GM19035 (cell line): ENCODE data around the gene DEF6.

Source experiments
- ATAC-seq: cut with Tn5 transposase; IDR thresholded peaks from one replicate; pipeline ENCODE4 v1.9.1; 2021; ENCODE audit not compliant: unreplicated experiment

DEF6 gene

DNA sequence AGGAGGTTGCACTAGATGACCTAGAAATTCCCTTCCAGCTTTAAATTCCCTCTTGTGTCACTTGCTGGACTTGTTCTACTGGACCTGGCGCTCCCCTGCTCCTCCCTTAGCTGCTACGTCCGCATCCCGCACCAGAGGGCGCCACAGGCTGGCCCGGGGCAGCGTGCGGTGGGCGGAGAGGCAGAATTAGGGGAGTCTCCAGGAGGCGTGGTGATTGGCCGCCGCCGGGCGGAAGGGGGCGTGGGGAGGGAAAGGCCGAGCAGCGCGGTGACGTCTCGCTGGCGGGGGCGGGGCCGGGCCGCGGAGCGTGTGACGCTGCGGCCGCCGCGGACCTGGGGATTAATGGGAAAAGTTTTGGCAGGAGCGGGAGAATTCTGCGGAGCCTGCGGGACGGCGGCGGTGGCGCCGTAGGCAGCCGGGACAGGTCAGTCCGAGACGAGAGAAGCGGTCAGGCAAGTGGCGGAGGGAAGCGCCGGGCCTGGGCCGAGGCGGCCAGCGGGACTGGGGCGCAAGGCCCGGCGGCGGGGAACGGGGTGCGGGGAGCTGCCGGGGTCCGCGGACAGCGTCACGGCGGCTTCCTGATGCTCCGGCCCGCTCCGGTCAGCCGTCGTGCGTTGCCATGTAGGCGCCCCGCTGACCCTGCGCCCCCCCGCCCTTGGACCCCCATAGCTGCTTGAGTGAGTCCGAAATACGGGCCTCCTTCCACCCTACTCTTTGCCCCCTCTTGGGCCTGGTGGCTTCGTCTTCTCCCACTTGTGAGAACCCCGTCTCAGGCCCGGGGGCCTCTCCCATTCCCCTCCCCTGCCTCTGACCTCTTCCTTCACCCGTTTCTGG is 44.9 kb downstream of the DEF6 start, which contains the start of gene PPARD:
Gene PPARD (plus strand): TSS at position 301 of the 834 bp plus-strand sequence. CDS start 68,530 bp downstream, outside the sequence.
- ATAC-seq: peak; percentile 95

- ATAC-seq: no peak
Observed at GRCh38 chr6:35343092-35343834, 45.6 kb downstream of the DEF6 start.

- ATAC-seq: no peak
Observed at GRCh38 chr6:35343835-35344550, 46.4 kb downstream of the DEF6 start.

DNA sequence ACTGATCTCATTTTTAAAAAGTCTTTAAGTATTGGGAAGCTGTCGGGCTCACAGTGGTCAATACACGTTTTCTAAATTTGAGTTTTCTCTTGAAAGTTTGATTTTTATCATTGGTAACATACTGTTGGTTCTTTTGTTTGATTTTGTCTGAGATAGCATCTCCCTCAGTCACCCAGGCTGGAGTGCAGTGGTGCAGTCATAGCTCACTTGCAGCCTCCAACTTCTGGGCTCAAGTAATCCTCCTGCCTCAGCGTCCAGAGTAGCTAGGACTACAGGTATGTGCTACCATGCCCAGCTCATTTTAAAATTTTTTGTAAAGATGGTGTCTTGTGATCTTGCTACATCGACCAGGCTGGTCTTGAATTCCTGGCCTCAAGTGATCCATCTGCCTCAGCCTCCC is 53.8 kb downstream of the DEF6 start:
- no peak for ATAC-seq

DNA sequence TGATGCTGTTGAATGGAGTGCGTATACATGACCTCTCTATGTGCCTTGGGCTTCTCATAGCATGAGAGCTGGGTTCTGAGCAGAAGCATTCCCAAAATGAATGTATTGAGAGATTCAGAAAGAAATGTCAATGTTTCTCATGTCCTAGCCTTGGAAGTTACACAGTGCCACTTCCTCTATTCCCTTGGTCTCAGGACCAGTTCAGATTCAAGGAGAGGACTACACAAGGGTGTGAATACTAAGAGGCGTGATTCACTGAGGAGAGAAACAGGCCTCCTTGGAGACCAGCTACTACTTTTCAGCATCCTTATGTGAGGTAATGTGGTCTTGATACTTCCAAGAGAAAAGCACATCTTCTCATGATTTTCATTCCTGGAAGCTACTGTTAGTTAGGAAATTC is 55.1 kb downstream of the DEF6 start:
- ATAC-seq: no peak

- no peak for ATAC-seq
Observed at GRCh38 chr6:35354361-35355135, 56.9 kb downstream of the DEF6 start.

- ATAC-seq: no peak
Observed at GRCh38 chr6:35356391-35356790, 58.8 kb downstream of the DEF6 start.

GRCh38 chr6:35357677-35358076 is 60.1 kb downstream of the DEF6 start:
- ATAC-seq: no peak

GRCh38 chr6:35358086-35358485 is 60.5 kb downstream of the DEF6 start:
- ATAC-seq: no peak

GRCh38 chr6:35359346-35359743 is 61.7 kb downstream of the DEF6 start:
- no peak for ATAC-seq

DNA sequence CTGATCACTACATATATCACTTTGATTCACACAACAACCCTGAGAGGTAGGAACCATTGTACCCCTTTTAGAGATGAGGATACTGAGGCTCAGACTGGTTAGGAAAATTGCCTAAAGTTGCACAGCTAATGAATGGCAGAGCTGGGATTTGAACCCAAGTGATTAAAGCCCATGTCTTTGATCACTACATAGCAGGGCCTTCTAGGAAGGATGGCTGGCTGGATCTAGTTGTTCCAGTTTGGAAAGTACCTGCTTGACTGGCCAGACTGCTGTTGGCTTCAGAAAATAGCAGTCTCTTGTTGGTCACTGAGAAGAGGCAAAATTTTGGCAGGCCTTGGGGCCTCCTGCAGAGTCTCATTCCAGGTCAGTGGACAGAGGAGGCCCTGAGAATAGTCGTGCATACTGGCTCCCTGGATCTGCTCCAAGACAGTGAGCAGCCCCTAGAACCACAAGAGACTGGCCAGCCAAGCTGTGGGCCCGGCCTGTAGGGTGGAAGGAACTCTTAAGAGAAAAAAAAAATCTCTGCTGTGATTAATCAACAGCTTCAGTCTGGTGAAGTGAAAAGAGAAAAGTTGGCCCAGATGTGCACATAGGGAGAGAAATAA is 62.2 kb downstream of the DEF6 start:
- no peak for ATAC-seq

DNA sequence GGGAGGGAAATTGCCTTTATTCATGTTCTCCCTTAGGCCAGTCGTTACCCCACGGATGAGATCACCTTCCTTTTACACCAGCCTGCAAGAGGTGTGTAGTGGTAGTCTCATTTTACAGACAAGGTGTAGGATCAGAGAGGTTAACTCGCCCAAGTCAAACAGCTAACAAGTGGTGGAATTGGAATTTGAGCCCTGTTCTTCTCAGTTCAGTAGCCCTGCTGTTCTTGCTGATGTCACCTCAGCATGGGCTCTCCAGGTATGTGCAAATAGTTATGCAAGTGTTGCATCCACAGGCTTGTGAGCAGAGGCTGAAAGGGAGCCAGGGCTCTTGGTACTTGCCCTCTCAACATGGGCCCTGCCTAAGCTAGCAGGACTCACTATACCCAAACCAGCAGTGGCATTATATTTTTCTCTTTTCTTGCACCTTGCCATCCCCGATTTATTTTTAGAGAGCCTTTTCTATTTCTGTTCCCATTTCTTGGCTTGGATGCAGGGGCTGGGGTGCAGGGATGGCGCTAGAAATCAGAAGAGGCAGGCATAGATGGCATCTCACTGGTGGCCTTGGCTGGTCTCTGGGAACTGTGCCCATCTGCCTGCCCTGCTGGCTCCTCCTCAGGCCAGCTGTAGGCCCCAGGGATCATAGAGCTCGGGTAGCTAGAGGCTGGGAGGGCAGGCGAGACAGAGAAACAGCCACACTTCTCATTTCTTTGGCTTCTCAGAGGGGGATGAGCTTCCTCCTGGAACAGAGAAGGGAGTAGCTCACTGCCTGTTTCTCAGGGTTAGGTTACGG is 62.9 kb downstream of the DEF6 start:
- ATAC-seq: no peak

DNA sequence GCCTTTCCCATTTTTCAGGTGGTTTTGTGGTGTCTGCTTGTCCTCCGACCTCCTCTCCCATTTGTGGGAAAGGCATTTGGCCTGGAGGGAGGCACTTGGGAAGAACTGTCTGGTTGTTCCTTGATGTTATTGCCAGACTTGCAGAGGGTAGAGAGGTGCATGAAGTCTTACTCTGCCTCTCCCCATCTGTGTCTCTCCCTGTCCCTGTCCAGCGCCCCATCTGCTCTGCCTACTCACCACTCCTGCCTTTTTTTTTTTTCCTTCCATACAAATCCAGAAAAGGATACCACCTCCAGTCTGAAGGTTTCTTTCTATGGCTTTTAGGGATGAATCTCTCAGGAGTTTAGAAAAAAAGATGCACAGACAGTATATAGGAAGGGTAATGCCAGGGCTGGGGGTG is 64.6 kb downstream of the DEF6 start:
- ATAC-seq: no peak

GRCh38 chr6:35363293-35363750 is 65.7 kb downstream of the DEF6 start:
- no peak for ATAC-seq

- ATAC-seq: no peak
Observed at GRCh38 chr6:35365594-35366203, 68.1 kb downstream of the DEF6 start.

- ATAC-seq: no peak
Observed at GRCh38 chr6:35366204-35366596, 68.6 kb downstream of the DEF6 start.

GRCh38 chr6:35367646-35368037 is 70.0 kb downstream of the DEF6 start:
- no peak for ATAC-seq

GRCh38 chr6:35368038-35368887 is 70.6 kb downstream of the DEF6 start:
- no peak for ATAC-seq
